K562 (cell line): Measurements from ENCODE around the gene FJX1.

ENCODE experiments used
- ATF7 ChIP-seq: fragments of 450-650 bp; IDR thresholded peaks from 2 replicates; pipeline ENCODE4 v1.7.1; 2014; ENCODE audit warnings: mild to moderate bottlenecking, moderate library complexity
- EP300 ChIP-seq: IDR thresholded peaks from 2 replicates; pipeline ENCODE4 v1.6.1; 2012; ENCODE audit warnings: low read length, improper control_type of control experiment
- FOXJ3 ChIP-seq: sonication (generic); formaldehyde crosslinking; IDR thresholded peaks from 2 replicates; pipeline ENCODE4 v1.4.0; 2020; ENCODE audit warnings: mild to moderate bottlenecking, missing genetic modification reagents
- GTF2F1 ChIP-seq: IDR thresholded peaks from 2 replicates; pipeline ENCODE4 v1.6.1; 2011; ENCODE audit warnings: low read depth, low read length, improper control_type of control experiment
- HNRNPLL ChIP-seq: fragments of 200-400 bp; formaldehyde crosslinking; IDR thresholded peaks from 2 replicates; pipeline ENCODE4 v1.6.1; 2017; ENCODE audit warnings: low read length, low read depth, mild to moderate bottlenecking; ENCODE audit not compliant: poor library complexity, severe bottlenecking
- MBD2 ChIP-seq: sonication (generic); IDR thresholded peaks from 2 replicates; pipeline ENCODE4 v1.6.1; 2016; ENCODE audit warnings: low read depth, borderline replicate concordance
- MXI1 ChIP-seq: IDR thresholded peaks from 2 replicates; pipeline ENCODE4 v1.6.1; 2011; ENCODE audit warnings: low read depth, mild to moderate bottlenecking, improper control_type of control experiment, low read length
- NCOR1 ChIP-seq: fragments of 450-650 bp; IDR thresholded peaks from 2 replicates; pipeline ENCODE4 v1.6.1; 2016; ENCODE audit warnings: mild to moderate bottlenecking, moderate library complexity
- SNRNP70 ChIP-seq: fragments of 200-400 bp; formaldehyde crosslinking; optimal IDR thresholded peaks from 2 replicates; pipeline ENCODE3; 2017; ENCODE audit warnings: low read depth, low read length
- TF ChIP-seq, protein P1 (sequence below): fragments of 250-450 bp; sonication (Bioruptor Pico); IDR thresholded peaks from 2 replicates; pipeline ENCODE4 v1.8.0; 2021; ENCODE audit warnings: borderline replicate concordance, mild to moderate bottlenecking, moderate library complexity; ENCODE audit not compliant: poor library complexity, severe bottlenecking
- TF ChIP-seq, protein P2 (sequence below), 3 experiments: IDR thresholded peaks in 2 of 3; conservative IDR thresholded peaks in 1 of 3; 2 replicates each; pipeline ENCODE4 v1.5.1; 2011 to 2012; ENCODE audit warnings: low read length in 3 of 3, mild to moderate bottlenecking in 3 of 3, control low read depth in 2 of 3, improper control_type of control experiment in 1 of 3, inconsistent platforms in 1 of 3, low read depth in 1 of 3, mixed read lengths in 1 of 3, moderate library complexity in 1 of 3; ENCODE audit not compliant: insufficient read depth in 2 of 3
- TF ChIP-seq, protein P3 (sequence below): fragments of 250-450 bp; sonication (Bioruptor Pico); IDR thresholded peaks from 2 replicates; pipeline ENCODE4 v1.8.0; 2021; ENCODE audit warnings: moderate library complexity, mild to moderate bottlenecking, inconsistent platforms

DNA sequence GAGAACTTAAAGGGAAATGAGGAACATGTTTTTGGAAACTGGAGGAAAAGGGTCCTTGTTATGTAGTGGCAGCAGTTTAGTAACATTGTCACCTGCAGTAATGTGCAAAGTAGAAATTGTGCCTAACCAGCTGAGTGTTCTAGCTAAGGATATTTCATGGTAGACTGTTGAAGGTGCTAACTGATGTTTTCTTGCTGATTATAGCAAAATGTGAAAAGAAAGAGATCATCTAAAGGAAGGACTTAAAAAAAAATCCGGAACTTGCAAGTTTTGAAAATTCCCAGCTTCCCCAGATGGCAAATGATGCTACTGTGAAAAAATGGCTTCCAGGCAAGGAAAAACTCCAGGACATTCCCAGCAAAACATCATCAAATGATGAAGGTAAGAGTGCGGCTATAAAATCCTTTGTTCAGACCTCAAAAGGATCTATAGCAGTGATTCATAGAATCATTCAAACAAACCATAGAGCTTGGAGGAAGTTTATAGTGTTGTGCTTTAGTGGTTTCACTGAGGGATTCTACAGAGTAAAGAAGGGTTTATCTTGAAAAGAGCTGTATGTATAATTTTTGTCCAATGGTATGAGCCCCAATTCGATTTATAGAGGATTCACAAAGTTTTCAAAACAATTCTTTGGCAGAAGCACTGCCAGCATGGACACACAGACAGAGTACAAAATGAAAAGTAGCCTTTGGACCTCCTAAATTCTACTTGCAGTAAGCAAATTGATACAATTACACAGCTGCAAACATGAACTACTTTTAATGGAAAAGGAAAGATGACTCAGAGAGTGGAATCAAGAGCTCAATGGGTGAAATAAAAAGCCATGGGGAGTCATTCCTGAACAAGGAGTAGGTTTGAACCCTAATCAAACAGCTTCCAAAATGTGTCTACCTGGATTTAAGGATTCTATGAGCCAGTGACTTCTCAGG lies 40.0 kb downstream of the FJX1 start:
- TF ChIP-seq GTF2F1: no peak
- no peak for TF ChIP-seq FOXJ3 (CRISPR knock-in tag)
- no peak for TF ChIP-seq HNRNPLL
- TF ChIP-seq MBD2: no peak
- TF ChIP-seq, protein P1, sequence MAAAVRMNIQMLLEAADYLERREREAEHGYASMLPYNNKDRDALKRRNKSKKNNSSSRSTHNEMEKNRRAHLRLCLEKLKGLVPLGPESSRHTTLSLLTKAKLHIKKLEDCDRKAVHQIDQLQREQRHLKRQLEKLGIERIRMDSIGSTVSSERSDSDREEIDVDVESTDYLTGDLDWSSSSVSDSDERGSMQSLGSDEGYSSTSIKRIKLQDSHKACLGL (CRISPR knock-in tag): no peak
- no peak for TF ChIP-seq ATF7
- no peak for TF ChIP-seq EP300
- TF ChIP-seq, protein P2, sequence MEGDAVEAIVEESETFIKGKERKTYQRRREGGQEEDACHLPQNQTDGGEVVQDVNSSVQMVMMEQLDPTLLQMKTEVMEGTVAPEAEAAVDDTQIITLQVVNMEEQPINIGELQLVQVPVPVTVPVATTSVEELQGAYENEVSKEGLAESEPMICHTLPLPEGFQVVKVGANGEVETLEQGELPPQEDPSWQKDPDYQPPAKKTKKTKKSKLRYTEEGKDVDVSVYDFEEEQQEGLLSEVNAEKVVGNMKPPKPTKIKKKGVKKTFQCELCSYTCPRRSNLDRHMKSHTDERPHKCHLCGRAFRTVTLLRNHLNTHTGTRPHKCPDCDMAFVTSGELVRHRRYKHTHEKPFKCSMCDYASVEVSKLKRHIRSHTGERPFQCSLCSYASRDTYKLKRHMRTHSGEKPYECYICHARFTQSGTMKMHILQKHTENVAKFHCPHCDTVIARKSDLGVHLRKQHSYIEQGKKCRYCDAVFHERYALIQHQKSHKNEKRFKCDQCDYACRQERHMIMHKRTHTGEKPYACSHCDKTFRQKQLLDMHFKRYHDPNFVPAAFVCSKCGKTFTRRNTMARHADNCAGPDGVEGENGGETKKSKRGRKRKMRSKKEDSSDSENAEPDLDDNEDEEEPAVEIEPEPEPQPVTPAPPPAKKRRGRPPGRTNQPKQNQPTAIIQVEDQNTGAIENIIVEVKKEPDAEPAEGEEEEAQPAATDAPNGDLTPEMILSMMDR (IDR thresholded peaks at IDR 0.05 in 2 of 3, conservative IDR thresholded peaks at IDR 0.05 in 1 of 3; ENCODE audit: insufficient read depth in 2 of 3, low read depth in 1 of 3, low read length in 3 of 3): no peak
- TF ChIP-seq, protein P3, sequence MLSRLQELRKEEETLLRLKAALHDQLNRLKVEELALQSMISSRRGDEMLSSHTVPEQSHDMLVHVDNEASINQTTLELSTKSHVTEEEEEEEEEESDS: no peak
- TF ChIP-seq MXI1: no peak
- TF ChIP-seq NCOR1: no peak
- no peak for TF ChIP-seq SNRNP70
